ENCODE results near the gene SCMH1. TPM values are rescaled to one million over a fixed set of nuclear protein-coding genes. Genes with fewer than 3 reads are reported as not detected.

SCMH1 gene
- total RNA-seq, 3 donors from 2014 or later, result 37.0 to 93.4 (median 53.4) TPM

- Histone ChIP-seq H3K4me3 (no peak overlapping the region), H3K9me3 (no peaks in the 10 kb centered on the region), H3K27ac (no peak overlapping the region), H3K4me1 (no peaks in the 10 kb centered on the region), H3K27me3 (no peaks in the 10 kb centered on the region), H3K36me3 (peaks cover 5% of the 10 kb centered on the region)
- no peak for DNase-seq (ENCODE audit: low spot score in 2 of 2)
- TF ChIP-seq POLR2A (IDR thresholded peaks at IDR 0.05) (no peak), POLR2AphosphoS5 (IDR thresholded peaks at IDR 0.05) (no peak)
- TF ChIP-seq, protein P1, sequence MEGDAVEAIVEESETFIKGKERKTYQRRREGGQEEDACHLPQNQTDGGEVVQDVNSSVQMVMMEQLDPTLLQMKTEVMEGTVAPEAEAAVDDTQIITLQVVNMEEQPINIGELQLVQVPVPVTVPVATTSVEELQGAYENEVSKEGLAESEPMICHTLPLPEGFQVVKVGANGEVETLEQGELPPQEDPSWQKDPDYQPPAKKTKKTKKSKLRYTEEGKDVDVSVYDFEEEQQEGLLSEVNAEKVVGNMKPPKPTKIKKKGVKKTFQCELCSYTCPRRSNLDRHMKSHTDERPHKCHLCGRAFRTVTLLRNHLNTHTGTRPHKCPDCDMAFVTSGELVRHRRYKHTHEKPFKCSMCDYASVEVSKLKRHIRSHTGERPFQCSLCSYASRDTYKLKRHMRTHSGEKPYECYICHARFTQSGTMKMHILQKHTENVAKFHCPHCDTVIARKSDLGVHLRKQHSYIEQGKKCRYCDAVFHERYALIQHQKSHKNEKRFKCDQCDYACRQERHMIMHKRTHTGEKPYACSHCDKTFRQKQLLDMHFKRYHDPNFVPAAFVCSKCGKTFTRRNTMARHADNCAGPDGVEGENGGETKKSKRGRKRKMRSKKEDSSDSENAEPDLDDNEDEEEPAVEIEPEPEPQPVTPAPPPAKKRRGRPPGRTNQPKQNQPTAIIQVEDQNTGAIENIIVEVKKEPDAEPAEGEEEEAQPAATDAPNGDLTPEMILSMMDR (IDR thresholded peaks at IDR 0.05), result no peak
- intact Hi-C loops (cut with DNase I; ENCODE audit: low total_unique reads), result no loop called here
Measured at GRCh38 chr1:40988280-40988679, 253.8 kb downstream of the SCMH1 start.

GRCh38 chr1:40987439-40988276 is 254.4 kb downstream of the SCMH1 start:
- no peaks in the 10 kb centered on the region for H3K9me3 ChIP-seq
- TF ChIP-seq, protein P1 (IDR thresholded peaks at IDR 0.05), result no peak
- no peak for TF ChIP-seq POLR2AphosphoS5 (IDR thresholded peaks at IDR 0.05)
- no peak for TF ChIP-seq POLR2A (IDR thresholded peaks at IDR 0.05)
- no peak for DNase-seq (ENCODE audit: low spot score in 2 of 2)
- no peaks in the 10 kb centered on the region for H3K27me3 ChIP-seq
- H3K36me3 ChIP-seq, result peaks cover 5% of the 10 kb centered on the region
- H3K4me1 ChIP-seq, result no peaks in the 10 kb centered on the region
- no peak overlapping the region for H3K4me3 ChIP-seq
- H3K27ac ChIP-seq, result no peak overlapping the region
- intact Hi-C loops (cut with DNase I; ENCODE audit: low total_unique reads), result no loop called here

GRCh38 chr1:40986956-40987355 is 255.2 kb downstream of the SCMH1 start:
- TF ChIP-seq, protein P1 (IDR thresholded peaks at IDR 0.05), result no peak
- TF ChIP-seq POLR2AphosphoS5 (IDR thresholded peaks at IDR 0.05) (no peak), POLR2A (IDR thresholded peaks at IDR 0.05) (no peak)
- DNase-seq (ENCODE audit: low spot score in 2 of 2), result no peak
- no peak overlapping the region for H3K4me3 ChIP-seq
- H3K9me3 ChIP-seq, result no peaks in the 10 kb centered on the region
- H3K27me3 ChIP-seq, result no peaks in the 10 kb centered on the region
- H3K4me1 ChIP-seq, result no peaks in the 10 kb centered on the region
- intact Hi-C loops (cut with DNase I; ENCODE audit: low total_unique reads), result no loop called here
- no peak overlapping the region for H3K27ac ChIP-seq
- H3K36me3 ChIP-seq, result peaks cover 5% of the 10 kb centered on the region

GRCh38 chr1:40986328-40986783 is 255.8 kb downstream of the SCMH1 start:
- Histone ChIP-seq H3K27me3 (no peaks in the 10 kb centered on the region), H3K4me1 (no peaks in the 10 kb centered on the region), H3K36me3 (peaks cover 5% of the 10 kb centered on the region), H3K9me3 (no peaks in the 10 kb centered on the region), H3K27ac (no peak overlapping the region), H3K4me3 (no peak overlapping the region)
- TF ChIP-seq POLR2A (IDR thresholded peaks at IDR 0.05), result no peak
- TF ChIP-seq, protein P1 (IDR thresholded peaks at IDR 0.05), result no peak
- no peak for TF ChIP-seq POLR2AphosphoS5 (IDR thresholded peaks at IDR 0.05)
- intact Hi-C loops (cut with DNase I; ENCODE audit: low total_unique reads), result no loop called here
- DNase-seq (ENCODE audit: low spot score in 2 of 2), result no peak

DNA sequence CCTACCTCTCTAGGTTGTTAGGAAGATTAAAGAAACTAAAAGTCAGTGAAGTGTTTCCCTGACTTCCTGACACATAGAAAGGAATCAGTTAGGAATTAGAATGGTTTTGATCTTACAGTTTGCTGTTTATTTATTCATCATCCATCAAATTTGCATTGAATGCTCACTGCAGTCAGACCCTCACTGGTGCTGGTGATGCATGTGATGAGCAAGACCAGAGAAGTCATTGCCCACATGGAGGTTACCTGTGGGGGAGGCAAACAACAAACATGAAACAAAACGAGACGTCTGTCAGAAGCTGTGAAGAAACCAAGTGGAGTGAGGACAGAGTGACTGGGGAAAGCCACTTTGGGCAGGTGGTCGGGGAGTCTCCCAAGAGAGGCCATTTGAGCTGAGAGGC is 256.2 kb downstream of the SCMH1 start:
- H3K27me3 ChIP-seq, result no peaks in the 10 kb centered on the region
- intact Hi-C loops (cut with DNase I; ENCODE audit: low total_unique reads), result no loop called here
- peaks cover 0 to 3% of the 10 kb centered on the region in 2 donors for H3K4me1 ChIP-seq
- no peak overlapping the region for H3K27ac ChIP-seq
- H3K36me3 ChIP-seq, result peaks cover 5% of the 10 kb centered on the region
- TF ChIP-seq POLR2A (IDR thresholded peaks at IDR 0.05) (no peak), POLR2AphosphoS5 (IDR thresholded peaks at IDR 0.05) (no peak)
- TF ChIP-seq, protein P1 (IDR thresholded peaks at IDR 0.05), result no peak
- no peak for DNase-seq (ENCODE audit: low spot score in 2 of 2)
- H3K9me3 ChIP-seq, result no peaks in the 10 kb centered on the region
- no peak overlapping the region for H3K4me3 ChIP-seq

Measured in breast epithelium (tissue), 4 donors.